ENCODE data around the gene KRT10. TPM values are rescaled to one million over a fixed set of nuclear protein-coding genes. Genes with fewer than 3 reads are reported as not detected.

KRT10 gene
- total RNA-seq, 4 donors from 2014 or later = 5.1 to 14.3 (median 10.6) TPM

GRCh38 chr17:40779181-40779909 is 43.1 kb downstream of the KRT10 start:
- H3K9me3 ChIP-seq = no peaks in the 10 kb centered on the region
- H3K4me3 ChIP-seq = peak overlapping the region in 1 of 2 donors; percentile 20
- ATAC-seq = no peak
- H3K36me3 ChIP-seq = no peaks in the 10 kb centered on the region
- TF ChIP-seq EP300 (IDR thresholded peaks at IDR 0.05) (no peak), CTCF (IDR thresholded peaks at IDR 0.05) (no peak), POLR2A (IDR thresholded peaks at IDR 0.05) (no peak), POLR2AphosphoS5 (IDR thresholded peaks at IDR 0.05) (no peak)
- 33 to 64% methylated on average over 4 to 22 of the region's 37 CpGs for WGBS, 2 donors (ENCODE audit: low coverage in 1 of 2)
- no peak overlapping the region for H3K27ac ChIP-seq
- peaks cover 68% of the 10 kb centered on the region for H3K27me3 ChIP-seq
- no peaks in the 10 kb centered on the region for H3K4me1 ChIP-seq

GRCh38 chr17:40778461-40778860 is 44.0 kb downstream of the KRT10 start:
- H3K27me3 ChIP-seq = peaks cover 70% of the 10 kb centered on the region
- ATAC-seq = no peak
- H3K4me1 ChIP-seq = no peaks in the 10 kb centered on the region
- no peak for TF ChIP-seq POLR2AphosphoS5 (IDR thresholded peaks at IDR 0.05)
- TF ChIP-seq EP300 (IDR thresholded peaks at IDR 0.05) = no peak
- TF ChIP-seq POLR2A (IDR thresholded peaks at IDR 0.05) = no peak
- TF ChIP-seq CTCF (IDR thresholded peaks at IDR 0.05) = no peak
- H3K9me3 ChIP-seq = no peaks in the 10 kb centered on the region
- no peak overlapping the region for H3K27ac ChIP-seq
- no peak overlapping the region for H3K4me3 ChIP-seq
- 75 to 94% methylated on average over 5 of the region's 5 CpGs for WGBS, 2 donors (ENCODE audit: low coverage in 1 of 2)
- no peaks in the 10 kb centered on the region for H3K36me3 ChIP-seq

DNA sequence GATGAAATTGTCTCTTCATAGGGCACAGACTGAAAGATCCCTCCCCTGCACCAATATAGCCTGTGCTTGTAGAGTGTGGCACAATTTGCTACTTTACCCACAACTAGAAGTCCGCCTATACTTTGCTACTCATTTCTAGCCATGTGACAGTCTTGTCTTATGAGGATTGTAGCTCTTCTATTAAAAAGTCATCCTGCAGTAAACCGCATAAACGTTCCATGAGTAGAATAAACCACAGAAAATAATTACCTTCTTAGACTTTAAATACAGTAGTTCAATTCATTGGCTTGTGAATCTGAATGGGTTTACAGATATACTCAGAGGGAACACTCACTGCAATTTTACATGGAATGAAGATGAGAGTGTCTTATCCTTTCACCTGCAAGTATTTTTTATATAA is 44.4 kb downstream of the KRT10 start:
- no peak overlapping the region for H3K4me3 ChIP-seq
- H3K9me3 ChIP-seq = no peaks in the 10 kb centered on the region
- ATAC-seq = no peak
- H3K36me3 ChIP-seq = no peaks in the 10 kb centered on the region
- H3K4me1 ChIP-seq = no peaks in the 10 kb centered on the region
- 78 to 100% methylated on average over 1 to 3 of the region's 3 CpGs for WGBS, 2 donors (ENCODE audit: low coverage in 1 of 2)
- peaks cover 72% of the 10 kb centered on the region for H3K27me3 ChIP-seq
- no peak for TF ChIP-seq EP300 (IDR thresholded peaks at IDR 0.05)
- no peak for TF ChIP-seq CTCF (IDR thresholded peaks at IDR 0.05)
- no peak for TF ChIP-seq POLR2AphosphoS5 (IDR thresholded peaks at IDR 0.05)
- TF ChIP-seq POLR2A (IDR thresholded peaks at IDR 0.05) = no peak
- H3K27ac ChIP-seq = no peak overlapping the region

GRCh38 chr17:40777459-40777858 is 45.0 kb downstream of the KRT10 start:
- no peak overlapping the region for H3K27ac ChIP-seq
- no peaks in the 10 kb centered on the region for H3K9me3 ChIP-seq
- no peaks in the 10 kb centered on the region for H3K36me3 ChIP-seq
- no peak overlapping the region for H3K4me3 ChIP-seq
- WGBS, 2 donors (ENCODE audit: low coverage in 1 of 2) = 50 to 52% methylated on average over 6 to 7 of the region's 7 CpGs
- H3K4me1 ChIP-seq = no peaks in the 10 kb centered on the region
- TF ChIP-seq EP300 (IDR thresholded peaks at IDR 0.05) (no peak), POLR2A (IDR thresholded peaks at IDR 0.05) (no peak), POLR2AphosphoS5 (IDR thresholded peaks at IDR 0.05) (no peak), CTCF (IDR thresholded peaks at IDR 0.05) (no peak)
- peaks cover 77% of the 10 kb centered on the region for H3K27me3 ChIP-seq
- ATAC-seq = no peak

DNA sequence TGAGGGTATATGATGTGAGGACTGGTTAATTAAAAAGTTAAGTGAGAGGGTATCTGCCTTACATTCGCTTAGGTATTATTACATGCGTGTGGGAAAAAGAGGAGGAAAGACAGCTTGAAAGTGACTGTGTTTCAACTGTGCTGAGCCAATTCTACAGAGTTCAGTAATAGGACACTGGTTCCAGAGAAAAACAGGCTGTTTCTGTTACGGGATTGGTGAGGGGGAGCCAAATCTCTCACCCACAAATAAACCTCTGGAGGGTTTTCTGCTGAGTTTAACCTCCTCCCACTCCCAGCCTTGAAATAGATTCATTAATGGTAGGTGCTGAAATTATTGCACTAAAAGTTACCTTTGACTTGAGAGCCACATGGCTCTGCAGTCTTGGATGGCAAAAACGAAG is 46.5 kb downstream of the KRT10 start:
- Histone ChIP-seq H3K36me3 (no peaks in the 10 kb centered on the region), H3K27ac (no peak overlapping the region), H3K4me3 (no peak overlapping the region), H3K4me1 (no peaks in the 10 kb centered on the region), H3K27me3 (peaks cover 64% of the 10 kb centered on the region), H3K9me3 (no peaks in the 10 kb centered on the region)
- ATAC-seq = no peak
- TF ChIP-seq EP300 (IDR thresholded peaks at IDR 0.05) = no peak
- TF ChIP-seq POLR2A (IDR thresholded peaks at IDR 0.05) = no peak
- no peak for TF ChIP-seq POLR2AphosphoS5 (IDR thresholded peaks at IDR 0.05)
- TF ChIP-seq CTCF (IDR thresholded peaks at IDR 0.05) = no peak
- 46 to 51% methylated on average over 4 of the region's 4 CpGs for WGBS, 2 donors (ENCODE audit: low coverage in 1 of 2)

All from gastroesophageal sphincter (tissue), 4 donors.